WTC11 (cell line): ENCODE results near the gene FMNL2. TPM values are rescaled to one million over a fixed set of nuclear protein-coding genes. Genes with fewer than 3 reads are reported as not detected.

Source experiments
- ATAC-seq: fragments of 200-7000 bp; cut with Tn5 transposase; 2 replicates; pipeline ENCODE4 v1.10.0; 2021; ENCODE audit warnings: mild to moderate bottlenecking, moderate library complexity
- CTCF ChIA-PET: fragments of 300-600 bp; sonication (Branson Sonifier 250); formaldehyde crosslinking; loops from one replicate; lab custom pipeline; 2021; ENCODE audit warnings: antibody characterized with exemption; lab: Charles Lee
- POLR2A ChIA-PET: fragments of 350-600 bp; sonication (Branson Sonifier 250); formaldehyde crosslinking; loops from one replicate; lab custom pipeline; 2021; ENCODE audit warnings: antibody characterized with exemption; lab: Charles Lee
- DNase-seq: peaks from one replicate; pipeline ENCODE4 v3.0.0; 2021; ENCODE audit warnings: low spot score
- H3K27ac Mint-ChIP-seq: 2 replicates; pipeline ENCODE4 v1.8.0; 2021; ENCODE audit warnings: mixed read lengths
- H3K27me3 Mint-ChIP-seq: 2 replicates; pipeline ENCODE4 v1.8.0; 2021; ENCODE audit warnings: low read depth, mild to moderate bottlenecking, moderate library complexity, mixed read lengths
- H3K36me3 Mint-ChIP-seq: 2 replicates; pipeline ENCODE4 v1.8.0; 2021; ENCODE audit warnings: mixed read lengths
- H3K4me1 Mint-ChIP-seq: 2 replicates; pipeline ENCODE4 v1.8.0; 2022; ENCODE audit warnings: mixed read lengths
- H3K4me3 Mint-ChIP-seq: 2 replicates; pipeline ENCODE4 v1.8.0; 2021; ENCODE audit warnings: mild to moderate bottlenecking, moderate library complexity, mixed read lengths
- H3K9me3 Mint-ChIP-seq: 2 replicates; pipeline ENCODE4 v1.8.0; 2021; ENCODE audit warnings: mixed read lengths
- ATF1 ChIP-seq: sonication (generic); formaldehyde crosslinking; IDR thresholded peaks from 2 replicates; pipeline ENCODE4 v1.8.1; 2023; ENCODE audit warnings: mild to moderate bottlenecking, moderate library complexity, missing genetic modification reagents
- ATF3 ChIP-seq: sonication (generic); formaldehyde crosslinking; conservative IDR thresholded peaks from 2 replicates; pipeline ENCODE4 v1.8.1; 2022; ENCODE audit warnings: mild to moderate bottlenecking, missing genetic modification reagents
- E2F1 ChIP-seq: sonication (generic); formaldehyde crosslinking; IDR thresholded peaks from 2 replicates; pipeline ENCODE4 v1.8.0; 2022; ENCODE audit warnings: mild to moderate bottlenecking, missing genetic modification reagents
- E2F5 ChIP-seq: sonication (generic); formaldehyde crosslinking; IDR thresholded peaks from 2 replicates; pipeline ENCODE4 v1.8.1; 2022; ENCODE audit warnings: mild to moderate bottlenecking, moderate library complexity, missing genetic modification reagents
- FOXP4 ChIP-seq: sonication (generic); formaldehyde crosslinking; IDR thresholded peaks from 2 replicates; pipeline ENCODE4 v1.8.0; 2022; ENCODE audit warnings: mild to moderate bottlenecking, missing genetic modification reagents
- HMGA2 ChIP-seq: fragments of 250-450 bp; sonication (Bioruptor Pico); IDR thresholded peaks from 2 replicates; pipeline ENCODE4 v1.4.0; 2021; ENCODE audit warnings: mild to moderate bottlenecking, moderate library complexity
- JUN ChIP-seq: sonication (generic); formaldehyde crosslinking; IDR thresholded peaks from 2 replicates; pipeline ENCODE4 v1.8.0; 2023; ENCODE audit warnings: mild to moderate bottlenecking, missing genetic modification reagents
- MXD4 ChIP-seq: fragments of 250-450 bp; sonication (Bioruptor Pico); IDR thresholded peaks from 2 replicates; pipeline ENCODE4 v1.8.0; 2021; ENCODE audit warnings: mild to moderate bottlenecking, moderate library complexity, borderline replicate concordance
- PRRX2 ChIP-seq: fragments of 250-450 bp; sonication (Bioruptor Pico); IDR thresholded peaks from 2 replicates; pipeline ENCODE4 v1.8.0; 2021; ENCODE audit warnings: mild to moderate bottlenecking
- RELA ChIP-seq: sonication (generic); formaldehyde crosslinking; IDR thresholded peaks from 2 replicates; pipeline ENCODE4 v1.8.1; 2022; ENCODE audit warnings: missing genetic modification reagents, mild to moderate bottlenecking, borderline replicate concordance
- RORB ChIP-seq: fragments of 250-450 bp; sonication (Bioruptor Pico); IDR thresholded peaks from 2 replicates; pipeline ENCODE4 v1.9.0; 2021; ENCODE audit warnings: mild to moderate bottlenecking
- SOX15 ChIP-seq: fragments of 250-450 bp; sonication (Bioruptor Pico); IDR thresholded peaks from 2 replicates; pipeline ENCODE4 v1.9.0; 2021; ENCODE audit warnings: mild to moderate bottlenecking
- USF1 ChIP-seq: sonication (generic); formaldehyde crosslinking; IDR thresholded peaks from 2 replicates; pipeline ENCODE4 v1.8.0; 2022; ENCODE audit warnings: mild to moderate bottlenecking, missing genetic modification reagents
- ZBTB21 ChIP-seq: sonication (generic); formaldehyde crosslinking; IDR thresholded peaks from 2 replicates; pipeline ENCODE4 v1.8.1; 2023; ENCODE audit warnings: mild to moderate bottlenecking, missing genetic modification reagents, borderline replicate concordance
- ZBTB43 ChIP-seq: sonication (generic); formaldehyde crosslinking; IDR thresholded peaks from 2 replicates; pipeline ENCODE4 v1.8.1; 2023; ENCODE audit warnings: mild to moderate bottlenecking, missing genetic modification reagents
- ZNF138 ChIP-seq: sonication (generic); formaldehyde crosslinking; conservative IDR thresholded peaks from 2 replicates; pipeline ENCODE4 v1.8.1; 2022; ENCODE audit warnings: mild to moderate bottlenecking, moderate library complexity, missing genetic modification reagents
- ZNF232 ChIP-seq: sonication (generic); formaldehyde crosslinking; IDR thresholded peaks from 2 replicates; pipeline ENCODE4 v1.8.0; 2022; ENCODE audit warnings: mild to moderate bottlenecking, missing genetic modification reagents
- ZNF317 ChIP-seq: sonication (generic); formaldehyde crosslinking; IDR thresholded peaks from 2 replicates; pipeline ENCODE4 v1.8.1; 2023; ENCODE audit warnings: low read depth, mild to moderate bottlenecking, moderate library complexity, missing genetic modification reagents, borderline replicate concordance
- ZNF423 ChIP-seq: fragments of 250-450 bp; sonication (Bioruptor Pico); IDR thresholded peaks from 2 replicates; pipeline ENCODE4 v2.1.2; 2022; ENCODE audit warnings: mild to moderate bottlenecking, moderate library complexity
- ZNF671 ChIP-seq: fragments of 250-450 bp; sonication (Bioruptor Pico); IDR thresholded peaks from 2 replicates; pipeline ENCODE4 v1.8.0; 2021; ENCODE audit warnings: mild to moderate bottlenecking
- total RNA-seq: library from RNA; stranded (reverse); gene quantifications from 3 replicates; pipeline ENCODE4 v1.2.3, GENCODE V29; 2021

The FMNL2 gene
- total RNA-seq, 1 experiment from 2014 or later, result 43.0 TPM

GRCh38 chr2:152467677-152468410 lies 132.9 kb downstream of the FMNL2 start:
- POLR2A ChIA-PET, result no interaction called here

More at GRCh38 chr2:152467677-152468410, 132.9 kb downstream of the FMNL2 start:
- CTCF ChIA-PET, result interaction anchor here (0.6 to 1.1 kb wide), 3 partner anchors 13 to 317 kb away, joined by 3 to 5 read pairs (median 4); no protein-coding TSS in a partner anchor
- H3K4me1 Mint-ChIP-seq, result peaks cover 91% of the 10 kb centered on the region
- ATAC-seq, result peak; percentile 20
- H3K4me3 Mint-ChIP-seq, result no peak overlapping the region
- H3K9me3 Mint-ChIP-seq, result no peaks in the 10 kb centered on the region
- peak overlapping the region; percentile 71; the same call in 1 of the 2 replicates for H3K27ac Mint-ChIP-seq
- no peaks in the 10 kb centered on the region for H3K36me3 Mint-ChIP-seq
- no peak for TF ChIP-seq ZNF671 (CRISPR knock-in tag)
- TF ChIP-seq PRRX2 (CRISPR knock-in tag), result no peak
- TF ChIP-seq FOXP4 (CRISPR knock-in tag), result no peak
- TF ChIP-seq SOX15 (CRISPR knock-in tag), result no peak
- TF ChIP-seq RORB (CRISPR knock-in tag), result no peak
- TF ChIP-seq ATF3 (CRISPR knock-in tag), result no peak
- TF ChIP-seq ZNF423 (CRISPR knock-in tag), result no peak
- TF ChIP-seq USF1 (CRISPR knock-in tag), result no peak
- TF ChIP-seq ZNF317, result no peak
- no peak for TF ChIP-seq ZNF232 (CRISPR knock-in tag)
- TF ChIP-seq ZNF138, result no peak
- no peak for TF ChIP-seq MXD4
- TF ChIP-seq ATF1 (CRISPR knock-in tag), result no peak
- no peak for TF ChIP-seq HMGA2 (CRISPR knock-in tag)
- TF ChIP-seq JUN (CRISPR knock-in tag), result no peak
- no peak for TF ChIP-seq E2F5 (CRISPR knock-in tag)
- no peak for TF ChIP-seq RELA (CRISPR knock-in tag)
- TF ChIP-seq E2F1 (CRISPR knock-in tag), result no peak
- TF ChIP-seq ZBTB43 (CRISPR knock-in tag), result no peak
- TF ChIP-seq ZBTB21 (CRISPR knock-in tag), result no peak
- no peak for DNase-seq
- H3K27me3 Mint-ChIP-seq, result no peaks in the 10 kb centered on the region
